NCI-H69 (cell line): ENCODE data around the gene CDCP2.
A peak's percentile ranks its signal among the peaks of the same experiment; 100 is the strongest.
"Not testable (repeated sequence)": the region's sequence is repeated elsewhere in the genome, so short reads cannot be mapped to it uniquely, and the experiment has no call there.

Experiments used
- DNase-seq: peaks from one replicate; lab custom pipeline; 2025; lab: John Stamatoyannopoulos, UW

The CDCP2 gene

DNA sequence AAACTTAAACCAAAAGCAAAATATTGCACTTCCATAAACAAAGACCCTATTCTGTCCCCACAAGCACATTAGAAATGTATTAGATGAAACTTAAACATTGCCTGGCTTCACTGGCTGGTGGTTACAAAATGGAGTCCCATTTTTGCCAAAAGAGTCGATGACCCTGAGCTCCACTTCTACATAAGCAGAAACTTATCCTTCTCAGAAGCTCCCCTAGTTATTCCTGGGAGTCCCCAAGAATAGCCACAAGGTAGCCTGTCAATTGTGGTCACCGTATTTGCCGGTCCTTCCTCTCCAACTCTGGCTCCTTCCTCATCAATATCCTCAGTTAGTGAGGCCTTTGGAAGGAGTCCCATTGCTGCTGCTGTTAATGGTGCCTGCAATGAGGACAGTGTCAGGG is 37.3 kb downstream of the CDCP2 start:
- DNase-seq = no peak

DNA sequence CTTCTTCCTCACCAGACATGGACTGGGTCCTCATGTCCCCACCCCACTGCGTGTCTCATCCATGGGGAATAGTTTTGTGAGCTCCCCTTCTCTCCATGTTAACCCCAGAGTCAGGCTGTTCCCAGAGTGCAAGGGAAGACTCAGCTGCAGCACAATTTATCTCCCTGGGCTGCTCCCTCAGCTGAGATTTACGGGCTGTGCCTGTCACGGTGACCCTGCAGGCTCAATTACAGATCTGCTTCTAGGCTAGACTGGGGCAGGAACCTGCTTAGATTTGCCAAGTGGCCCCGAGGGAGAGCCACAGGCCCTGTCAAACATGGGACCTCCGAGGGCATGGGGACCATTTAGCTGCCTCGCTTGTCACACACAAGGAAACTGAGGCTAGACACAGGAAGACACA is 37.8 kb downstream of the CDCP2 start:
- peak; percentile 9 for DNase-seq

DNA sequence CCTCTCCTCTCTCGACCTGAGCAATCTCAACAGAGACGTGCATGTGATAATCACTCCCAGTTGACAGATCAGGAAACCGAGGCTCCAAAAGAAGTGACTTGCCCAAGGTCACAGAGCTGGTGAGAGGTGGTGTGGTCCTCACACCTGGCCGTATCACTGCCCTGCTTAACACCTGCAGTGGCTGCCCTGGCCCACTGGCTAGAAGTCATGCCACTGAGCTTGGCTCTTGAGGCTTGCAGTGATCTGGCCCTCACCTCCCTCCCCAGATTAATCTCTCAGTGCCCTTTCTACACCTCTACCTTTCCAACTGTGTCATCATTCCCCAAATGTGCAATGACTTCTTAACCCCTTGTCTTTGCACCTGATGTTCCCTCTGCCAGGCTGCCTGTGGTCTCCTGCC is 38.8 kb downstream of the CDCP2 start:
- no peak for DNase-seq

DNA sequence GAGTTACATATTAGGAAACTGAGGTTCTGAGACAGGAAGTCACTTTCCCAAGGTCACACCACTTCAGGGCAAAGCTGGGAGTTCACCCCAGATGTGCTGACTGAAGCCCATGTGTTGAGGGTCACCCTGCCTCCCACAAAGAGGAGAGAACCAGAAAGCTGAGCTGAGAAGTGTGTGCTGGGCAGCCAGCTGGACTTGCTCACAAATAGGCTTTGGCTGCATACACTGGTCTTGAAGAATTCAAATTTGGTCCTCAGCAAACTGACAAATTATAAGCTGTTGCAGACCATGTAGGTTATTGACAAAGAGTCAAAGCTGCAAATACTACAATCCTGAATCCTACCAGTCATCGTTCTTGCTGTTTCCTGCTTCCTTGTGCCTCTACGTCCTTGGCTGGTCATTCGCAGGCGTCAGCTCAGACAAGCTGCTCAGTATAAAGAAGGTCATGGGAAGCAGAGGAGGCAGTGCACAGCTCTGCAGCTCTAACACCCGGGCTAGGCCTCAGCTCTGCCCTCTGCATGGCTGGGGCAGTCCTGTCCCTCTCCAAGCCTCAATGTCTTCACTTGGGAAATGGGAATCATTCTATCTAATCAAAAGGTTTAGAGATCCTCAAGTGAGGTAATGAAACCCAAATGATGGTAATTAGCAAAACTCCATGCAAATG is 40.0 kb downstream of the CDCP2 start:
- no peak for DNase-seq

DNA sequence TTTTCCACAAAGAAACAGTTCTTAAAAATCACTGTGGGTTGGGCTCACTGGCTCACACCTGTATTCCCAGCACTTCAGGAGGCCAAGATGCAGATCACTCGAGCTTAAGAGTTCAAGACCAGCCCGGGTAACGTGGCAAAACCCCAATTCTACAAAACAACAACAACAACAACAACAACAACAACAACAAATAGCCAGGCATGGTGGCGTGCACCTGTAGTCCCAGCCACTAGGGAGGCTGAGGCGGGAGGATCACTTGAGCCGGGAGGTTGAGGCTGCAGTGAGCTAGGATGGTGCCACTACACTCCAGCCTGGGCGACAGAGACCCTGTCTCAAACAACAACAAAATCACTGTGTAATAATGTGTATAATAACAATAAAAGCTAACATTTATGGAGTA is 40.8 kb downstream of the CDCP2 start:
- DNase-seq = no peak

DNA sequence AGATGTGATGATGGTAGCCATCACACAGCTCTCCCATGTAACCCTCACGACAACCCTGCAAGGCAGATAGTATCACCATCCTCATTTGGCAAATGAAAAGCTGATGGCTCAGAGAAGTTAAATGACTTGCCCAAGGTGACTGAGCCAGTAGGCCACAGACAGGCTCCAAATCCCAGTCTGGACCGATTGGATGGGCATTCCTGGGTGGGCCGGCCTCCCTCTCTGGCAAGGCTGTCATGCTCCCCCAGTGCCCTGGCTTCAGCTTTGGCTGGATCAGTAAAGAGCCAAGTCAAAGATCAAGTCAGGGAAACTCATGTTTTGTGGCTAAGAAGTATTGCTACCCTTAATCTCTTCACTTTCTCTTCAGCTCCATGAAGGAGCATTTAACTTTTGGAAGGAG is 41.2 kb downstream of the CDCP2 start:
- DNase-seq = no peak

DNA sequence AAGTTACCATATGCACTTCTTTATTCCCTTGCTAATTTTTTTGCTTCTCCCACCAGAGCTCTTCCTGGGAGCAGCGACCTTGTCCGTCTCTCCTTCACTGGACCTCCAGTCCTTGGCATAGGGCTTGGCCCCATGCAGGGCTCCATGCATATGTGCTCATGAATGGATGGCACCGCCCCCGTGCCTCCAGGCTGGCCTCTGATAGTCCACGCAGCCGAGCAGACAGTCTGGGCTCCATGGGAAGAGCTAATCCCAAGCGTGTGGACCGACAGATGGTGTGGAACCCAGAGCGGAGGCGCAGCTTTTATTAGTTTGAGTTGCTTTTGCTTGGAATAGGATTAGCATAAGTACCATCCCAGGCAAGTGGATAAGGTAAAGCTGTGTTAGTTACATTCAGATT is 41.8 kb downstream of the CDCP2 start:
- peak; percentile 62 for DNase-seq

DNA sequence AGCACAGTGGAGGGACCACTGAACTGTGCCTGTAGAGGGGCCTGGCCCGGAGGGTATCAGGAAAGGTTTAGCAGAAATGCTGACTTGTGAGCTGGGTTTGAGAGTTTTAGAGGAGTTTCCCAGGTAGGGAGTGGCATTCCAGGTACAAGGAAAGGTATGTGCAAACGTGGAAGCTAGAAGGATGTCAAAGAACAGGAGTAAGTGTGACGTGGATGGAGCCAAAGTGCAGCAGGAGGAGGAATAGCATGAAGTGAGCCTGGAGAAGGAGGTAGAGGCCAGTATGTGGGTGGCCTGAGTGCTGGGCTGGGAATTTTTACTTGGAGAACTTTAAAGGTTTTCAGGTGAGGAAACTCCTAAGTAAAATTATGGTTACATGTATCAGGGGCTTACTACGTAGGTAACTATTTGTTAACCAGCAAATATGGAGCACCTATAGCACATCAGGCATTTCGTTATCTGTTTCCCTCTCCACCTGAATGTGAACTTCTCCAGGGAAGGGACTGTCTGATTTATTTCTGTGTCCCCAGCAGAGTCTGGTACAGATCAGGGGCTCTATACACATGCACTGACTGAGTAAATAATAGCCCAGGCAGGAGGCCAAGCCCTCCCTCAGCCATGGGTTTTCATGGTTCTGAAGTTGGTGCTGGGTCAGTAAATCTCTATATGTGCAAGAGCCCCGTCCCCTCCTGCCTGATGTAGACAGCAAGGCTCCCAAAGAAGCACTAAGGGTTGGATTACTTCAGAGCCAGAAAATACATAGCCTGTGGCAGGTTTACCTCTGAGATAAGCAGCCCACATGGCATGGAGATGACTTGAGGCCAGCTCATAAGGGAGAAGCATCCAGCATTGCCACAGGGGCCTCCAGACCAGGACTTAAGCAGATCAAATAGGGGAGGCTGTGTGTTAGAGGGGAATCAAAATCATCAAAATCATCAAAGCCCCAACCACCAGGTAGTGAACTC is 43.4 kb downstream of the CDCP2 start:
- no peak for DNase-seq

DNA sequence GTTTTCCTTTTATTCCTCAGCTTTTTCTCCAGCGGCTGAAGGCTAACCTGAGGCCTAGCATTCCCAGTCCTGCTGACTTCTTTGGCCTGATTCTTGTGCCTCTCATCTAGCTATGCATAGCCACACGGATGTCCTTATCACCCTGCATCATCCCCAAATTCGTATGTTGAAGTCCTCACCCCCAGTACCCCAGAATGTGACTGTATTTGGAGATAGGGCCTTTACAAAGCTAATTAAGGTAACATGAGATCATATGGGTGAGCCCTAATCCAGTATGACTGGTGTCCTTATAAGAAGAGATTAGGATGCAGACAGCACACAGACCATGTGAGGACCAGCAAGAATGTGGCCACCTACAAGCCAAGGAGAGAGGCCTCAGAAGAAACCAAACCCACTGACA is 44.6 kb downstream of the CDCP2 start:
- no peak for DNase-seq

DNA sequence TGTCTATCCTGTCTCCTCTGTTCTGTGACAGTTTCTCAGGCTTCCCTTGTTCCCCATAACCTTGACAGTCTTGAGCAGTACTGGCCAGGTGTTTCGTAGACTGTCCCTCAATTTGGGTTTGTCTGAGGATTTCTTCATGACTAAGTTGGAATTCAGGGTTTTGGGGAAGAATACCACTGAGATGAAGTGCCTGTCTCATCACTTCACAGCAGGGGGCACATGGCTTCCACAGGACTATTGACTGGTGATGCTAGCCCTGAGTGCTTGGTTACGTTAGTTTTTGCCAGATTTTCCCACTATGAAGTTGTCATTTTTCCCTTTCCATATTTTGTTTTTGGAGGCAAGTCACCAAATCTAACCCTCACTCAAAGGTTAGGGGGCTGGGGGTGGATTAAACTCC is 45.7 kb downstream of the CDCP2 start:
- no peak for DNase-seq

DNA sequence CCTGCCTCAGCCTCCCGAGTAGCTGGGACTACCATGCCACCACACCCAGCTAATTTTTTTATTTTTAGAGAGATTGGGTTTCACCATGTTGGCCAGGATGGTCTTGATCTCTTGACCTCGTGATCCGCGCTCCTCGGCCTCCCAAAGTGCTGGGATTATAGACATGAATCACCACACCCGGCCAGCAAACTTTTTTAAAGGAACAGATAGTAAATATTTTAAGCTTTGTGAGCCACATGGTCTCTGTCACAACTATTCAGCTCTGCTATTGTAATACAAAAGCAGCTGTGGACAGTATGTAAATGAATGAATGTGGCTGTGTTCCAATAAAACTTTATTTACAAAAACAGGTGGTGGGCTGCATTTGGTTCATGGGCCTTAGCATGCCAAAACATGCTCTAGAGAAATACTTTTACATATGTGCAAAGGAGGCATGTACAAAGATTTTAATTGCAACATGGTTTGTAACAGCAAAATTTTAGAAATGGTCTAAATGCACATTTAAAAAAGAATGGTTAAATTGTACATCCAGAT is 47.0 kb downstream of the CDCP2 start:
- no peak for DNase-seq

DNA sequence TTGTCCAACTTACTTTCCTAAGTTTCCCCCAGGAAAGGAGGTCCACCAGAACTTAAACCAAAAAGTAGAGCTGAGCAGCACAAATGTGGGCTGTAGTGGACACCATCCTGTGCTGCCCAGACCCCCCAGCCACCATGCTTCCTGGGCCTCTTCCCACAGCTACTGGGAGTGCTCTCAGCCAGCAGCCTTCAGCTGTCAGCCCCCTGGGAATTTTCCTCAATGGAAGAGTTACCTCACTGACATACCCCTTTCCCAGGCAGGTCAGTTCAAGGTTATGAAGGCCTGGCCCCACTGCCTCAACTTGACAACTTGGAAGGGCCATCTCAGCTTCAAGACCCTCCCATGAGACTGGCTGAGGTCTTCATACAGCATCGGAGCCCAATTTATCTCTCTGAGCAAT is 47.7 kb downstream of the CDCP2 start:
- DNase-seq = no peak

DNA sequence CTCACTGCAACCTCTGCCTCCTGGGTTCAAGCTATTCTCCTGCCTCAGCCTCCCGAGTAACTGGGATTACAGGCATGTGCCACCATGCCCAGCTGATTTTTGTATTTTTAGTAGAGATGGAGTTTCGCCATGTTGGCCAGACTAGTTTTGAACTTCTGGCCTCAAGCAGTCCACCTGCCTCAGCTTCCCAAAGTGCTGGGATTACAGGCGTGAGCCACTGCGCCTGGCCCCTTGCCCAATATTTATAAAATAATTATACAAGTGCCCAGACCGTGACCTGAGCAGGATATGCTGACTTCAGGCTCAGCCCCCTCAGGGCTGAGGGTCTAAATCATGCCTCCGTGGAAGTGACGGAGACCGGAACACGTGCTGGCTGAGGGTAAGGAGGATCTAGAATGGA is 48.2 kb downstream of the CDCP2 start:
- DNase-seq = not testable (repeated sequence)

DNA sequence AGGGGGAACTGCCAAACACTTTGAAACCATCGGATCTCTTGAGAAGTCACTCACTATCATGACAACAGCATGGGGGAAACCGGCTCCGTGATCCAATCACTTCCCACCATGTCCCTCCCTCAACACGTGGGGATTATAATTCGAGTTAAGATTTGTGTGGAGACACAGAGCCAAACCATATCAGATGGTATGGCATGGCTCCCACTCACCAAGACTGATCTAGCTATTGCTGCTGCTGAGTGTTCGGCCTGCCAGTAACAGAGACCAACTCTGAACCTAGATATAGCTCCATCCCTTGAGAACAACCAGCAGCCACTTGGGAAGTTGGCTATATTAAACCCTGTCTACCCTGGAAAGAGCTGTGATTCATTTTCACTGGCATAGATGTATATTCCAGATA is 49.4 kb downstream of the CDCP2 start:
- DNase-seq = no peak

DNA sequence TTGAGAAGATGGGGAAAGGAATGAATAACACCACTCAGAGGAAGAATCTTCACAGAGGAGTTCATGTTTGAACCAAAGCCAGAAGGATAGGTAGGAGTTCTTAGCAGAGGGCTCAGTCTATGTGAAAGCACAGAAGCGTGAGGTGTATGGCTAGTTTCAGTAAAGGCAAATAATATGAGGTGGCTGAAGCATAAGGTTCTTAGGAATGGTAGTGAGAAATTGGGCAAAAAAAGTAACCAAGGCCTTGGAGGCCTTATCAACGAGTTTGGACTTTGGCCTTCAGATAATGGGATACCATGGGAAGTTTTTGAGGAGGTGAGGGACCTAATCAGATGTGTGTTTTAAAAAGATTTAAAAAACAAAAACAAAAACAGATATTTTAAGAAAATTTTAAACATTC is 52.3 kb downstream of the CDCP2 start:
- no peak for DNase-seq

DNA sequence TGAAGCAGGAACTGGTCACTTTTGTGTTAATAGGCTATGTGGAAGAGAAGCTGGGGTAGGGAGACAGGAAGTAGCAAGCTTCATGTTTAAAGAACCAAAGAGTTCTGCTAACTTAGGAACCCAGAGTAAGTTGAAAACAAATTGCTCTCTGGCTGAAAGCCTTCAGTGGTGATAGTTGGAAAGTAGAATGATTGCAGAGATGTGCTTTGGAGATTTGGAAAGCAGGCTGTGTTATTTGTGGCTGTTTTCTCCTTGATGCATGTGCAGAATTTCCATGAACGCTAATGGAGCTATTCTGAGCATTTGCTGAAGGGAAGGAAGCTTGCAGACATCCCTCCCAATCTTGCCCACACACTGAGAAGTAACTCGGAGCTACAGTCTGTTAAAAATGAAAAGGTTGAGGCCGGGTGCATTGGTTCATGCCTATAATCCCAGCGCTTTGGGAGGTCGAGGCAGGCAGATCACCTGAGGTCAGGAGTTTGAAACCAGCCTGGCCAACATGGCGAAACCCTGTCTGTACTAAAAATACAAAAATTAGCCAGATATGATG is 53.7 kb downstream of the CDCP2 start:
- DNase-seq = no peak

DNA sequence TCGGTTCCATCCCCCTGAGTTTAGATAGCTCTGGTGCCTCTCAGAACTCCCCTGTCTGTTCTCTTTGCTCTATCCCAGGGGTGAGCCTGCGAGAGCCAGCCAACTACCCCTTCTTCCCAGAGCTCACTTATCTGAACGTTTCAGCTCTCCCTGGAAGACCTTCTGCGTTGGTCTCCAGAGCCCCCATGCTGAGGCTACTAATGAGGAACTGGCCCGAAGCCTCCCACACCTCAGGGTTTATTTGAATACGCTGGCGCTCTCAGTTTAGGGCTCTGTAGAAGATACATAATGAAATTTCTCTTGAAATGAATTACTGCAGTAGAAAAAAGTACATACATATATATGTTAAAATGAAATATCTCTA is 55.9 kb downstream of the CDCP2 start:
- DNase-seq = no peak

DNA sequence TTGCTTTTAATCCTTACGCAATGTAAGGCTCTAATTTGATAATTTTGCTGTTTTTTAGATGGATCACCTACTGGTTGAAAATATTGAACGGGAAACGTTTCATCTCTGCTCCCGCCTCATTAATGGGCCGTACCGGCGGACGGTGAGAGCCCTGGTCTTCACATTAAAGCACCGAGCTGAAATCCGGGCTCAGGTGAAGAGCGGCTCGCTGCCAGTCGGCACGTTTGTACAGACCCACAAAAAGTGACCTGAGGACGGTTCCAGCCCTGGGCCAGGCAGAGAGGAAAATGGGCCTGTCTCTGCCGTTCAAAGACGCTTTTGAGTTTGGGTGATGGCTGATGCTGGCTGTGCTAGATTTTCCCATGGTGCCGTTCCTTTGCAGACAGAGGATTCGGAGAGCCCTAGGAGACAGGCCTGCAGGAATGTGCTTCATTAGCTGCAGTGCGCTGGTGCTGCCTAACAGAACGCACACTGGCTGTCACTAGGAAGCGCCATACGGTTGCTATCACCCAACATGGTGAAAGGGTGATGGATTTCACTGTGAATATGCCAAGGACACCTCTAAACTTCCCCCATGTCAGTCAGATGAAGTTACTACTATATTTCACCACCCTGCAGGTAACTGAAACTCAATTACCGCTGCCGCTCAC is 56.4 kb downstream of the CDCP2 start:
- DNase-seq = no peak

DNA sequence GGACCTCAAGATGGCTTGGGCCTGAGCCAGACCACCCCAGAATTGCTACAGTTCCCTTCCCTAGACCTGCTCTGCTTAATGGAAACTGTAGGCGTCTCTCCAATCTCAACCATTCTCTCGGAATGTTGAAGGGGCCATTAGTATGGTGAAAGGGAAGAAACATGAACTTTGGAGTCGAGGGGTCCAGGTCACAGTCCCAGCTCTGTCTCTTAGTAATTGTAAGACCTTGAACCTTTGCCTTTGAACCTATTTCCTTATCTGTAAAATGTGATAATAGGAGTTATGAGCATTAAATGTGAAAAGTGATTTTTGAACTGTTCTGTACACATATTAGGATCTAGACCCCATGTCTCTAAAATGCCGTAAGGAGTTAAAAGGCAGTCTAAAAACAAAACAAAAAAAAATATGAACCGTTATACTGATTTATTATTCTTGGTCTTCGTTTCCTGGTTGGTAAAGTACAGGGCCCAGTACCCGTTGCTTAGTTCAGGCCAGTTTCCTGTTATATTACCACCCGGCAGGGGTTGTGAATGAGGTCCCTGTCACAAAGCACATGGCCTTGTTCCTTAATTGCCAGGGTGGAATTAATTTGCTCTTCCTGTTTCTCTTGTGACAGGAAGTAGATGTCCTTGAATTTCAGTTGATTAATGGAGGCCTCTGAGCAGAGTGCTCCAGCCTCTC is 57.1 kb downstream of the CDCP2 start:
- DNase-seq = peak; percentile 79

DNA sequence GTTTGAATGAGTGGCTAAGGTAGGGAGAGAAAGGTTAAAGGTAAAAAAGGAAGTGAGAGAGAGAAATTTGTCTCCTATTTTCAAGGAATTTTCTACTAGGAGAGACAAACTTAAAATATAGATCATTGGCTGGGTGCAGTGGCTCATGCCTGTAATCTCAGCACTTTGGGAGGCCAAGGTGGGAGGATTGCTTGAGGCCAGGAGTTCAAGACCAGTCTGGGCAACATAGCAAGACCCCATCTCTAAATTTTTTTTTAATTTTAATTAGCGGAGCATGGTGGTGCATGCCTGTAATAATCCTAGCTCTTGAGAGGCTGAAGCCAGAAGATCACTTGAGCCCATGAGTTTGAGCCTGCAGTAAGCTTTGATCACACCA is 58.1 kb downstream of the CDCP2 start:
- DNase-seq = not testable (repeated sequence)

DNA sequence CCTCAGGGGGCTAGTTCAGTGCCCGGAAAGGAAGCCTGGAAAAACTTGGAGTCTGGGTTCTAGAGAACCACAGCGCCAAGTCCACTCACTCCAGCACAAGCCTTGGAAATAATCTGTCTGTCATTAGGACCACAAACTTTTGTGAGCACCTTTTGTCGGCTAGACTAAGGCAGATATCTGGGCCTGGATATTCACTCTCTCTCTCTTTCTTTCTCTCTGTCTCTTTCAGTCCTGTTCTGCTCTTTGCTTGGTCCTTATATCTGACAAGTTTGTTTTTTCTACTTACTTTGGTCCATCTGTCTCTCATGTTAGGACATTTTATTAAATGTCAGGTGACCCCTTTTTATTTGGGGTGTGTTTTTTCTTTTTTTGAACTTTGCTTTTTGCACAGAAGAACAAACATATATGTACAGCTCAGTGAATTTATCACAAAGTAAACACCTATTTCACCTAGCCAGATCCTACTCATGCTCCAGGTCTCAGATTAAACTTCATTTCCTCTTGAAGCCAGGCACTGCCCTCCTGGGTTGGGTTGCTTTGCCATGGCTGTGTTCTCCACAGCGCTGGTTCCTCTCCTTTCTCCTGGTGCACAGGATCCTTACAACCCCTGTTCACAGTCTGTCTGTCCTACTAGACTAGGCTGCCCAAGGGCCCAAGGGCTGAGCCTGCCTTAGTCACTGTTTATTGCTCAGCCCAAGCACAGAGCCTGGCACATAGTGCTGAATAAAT is 58.6 kb downstream of the CDCP2 start:
- no peak for DNase-seq
